Bronchus fibroblast of lung (primary cell): ENCODE measurements around the gene NUTM2B. TPM values are rescaled to one million over a fixed set of nuclear protein-coding genes. Genes with fewer than 3 reads are reported as not detected.

Experiments used
- total RNA-seq: library from RNA; depleted of rRNA; stranded (reverse); fragments of >200 nt; gene quantifications from 2 replicates; pipeline ENCODE4 v1.2.3, GENCODE V29; 2015

The NUTM2B gene, protein sequence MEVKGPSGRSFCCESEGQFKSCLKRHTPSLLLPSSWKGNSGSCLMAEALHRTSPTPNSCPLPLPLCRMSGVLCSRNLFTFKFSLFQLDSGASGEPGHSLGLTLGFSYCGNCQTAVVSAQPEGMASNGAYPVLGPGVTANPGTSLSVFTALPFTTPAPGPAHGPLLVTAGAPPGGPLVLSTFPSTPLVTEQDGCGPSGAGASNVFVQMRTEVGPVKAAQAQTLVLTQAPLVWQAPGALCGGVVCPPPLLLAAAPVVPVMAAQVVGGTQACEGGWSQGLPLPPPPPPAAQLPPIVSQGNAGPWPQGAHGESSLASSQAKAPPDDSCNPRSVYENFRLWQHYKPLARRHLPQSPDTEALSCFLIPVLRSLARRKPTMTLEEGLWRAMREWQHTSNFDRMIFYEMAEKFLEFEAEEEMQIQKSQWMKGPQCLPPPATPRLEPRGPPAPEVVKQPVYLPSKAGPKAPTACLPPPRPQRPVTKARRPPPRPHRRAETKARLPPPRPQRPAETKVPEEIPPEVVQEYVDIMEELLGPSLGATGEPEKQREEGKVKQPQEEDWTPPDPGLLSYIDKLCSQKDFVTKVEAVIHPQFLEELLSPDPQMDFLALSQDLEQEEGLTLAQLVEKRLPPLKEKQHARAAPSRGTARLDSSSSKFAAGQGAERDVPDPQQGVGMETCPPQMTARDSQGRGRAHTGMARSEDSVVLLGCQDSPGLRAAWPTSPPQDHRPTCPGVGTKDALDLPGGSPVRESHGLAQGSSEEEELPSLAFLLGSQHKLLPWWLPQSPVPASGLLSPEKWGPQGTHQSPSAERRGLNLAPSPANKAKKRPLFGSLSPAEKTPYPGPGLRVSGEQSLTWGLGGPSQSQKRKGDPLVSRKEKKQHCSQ
- total RNA-seq, result 0.50 and 0.89 TPM in 2 replicates

DNA sequence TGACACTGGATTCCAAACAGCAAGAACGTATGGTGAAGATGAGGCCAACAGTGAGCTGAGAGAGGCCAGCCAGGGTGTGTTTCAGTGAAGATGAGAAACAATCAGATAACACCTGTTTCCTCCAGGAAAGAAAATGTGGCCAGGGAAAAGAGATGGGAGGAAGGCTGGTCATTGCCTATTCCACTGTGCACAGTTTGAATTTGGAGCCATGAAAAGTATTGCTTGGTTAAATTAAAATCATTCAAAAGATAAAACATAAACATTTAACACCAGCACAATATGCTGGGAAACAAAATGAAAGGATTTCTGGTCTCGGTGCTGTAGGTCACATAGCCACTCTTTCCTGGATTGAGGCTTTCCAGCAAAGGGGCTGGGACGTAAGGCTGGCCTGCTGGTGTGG lies at the start of gene NUTM2B:
Gene NUTM2B (plus strand): TSS at position 301 of the 400 bp plus-strand sequence. CDS start 383 bp downstream, outside the sequence.

Other genes starting within 250 kb of the NUTM2B start
- gene EIF5AL1, start 190.7 kb upstream of the NUTM2B start, total RNA-seq, result 0.50 and 0.59 TPM in 2 replicates
- gene SFTPA2, start 142.8 kb upstream of the NUTM2B start, total RNA-seq, result not detected in 2 replicates
- gene SFTPA1, start 92.3 kb upstream of the NUTM2B start, total RNA-seq, result not detected in 2 replicates
- gene NUTM2E, start 123.5 kb downstream of the NUTM2B start, total RNA-seq, result not detected in 2 replicates
- gene SFTPD, start 245.9 kb downstream of the NUTM2B start, total RNA-seq, result under 0.01 TPM in 1 of 2 replicates, not detected in the other